ENCODE results near the gene COA8. TPM values are rescaled to one million over a fixed set of nuclear protein-coding genes. Genes with fewer than 3 reads are reported as not detected.

The COA8 gene
- polyA plus RNA-seq, 3 donors: 13.2 to 58.1 (median 52.3) TPM

GRCh38 chr14:103634156-103634555, 71.4 kb downstream of the COA8 start:
- peaks cover 3 to 19% of the 10 kb centered on the region in 2 donors for H3K36me3 ChIP-seq (replicated peaks in 1 of 2; ENCODE audit: control insufficient read depth in 1 of 2, insufficient read depth in 2 of 2, low read length in 2 of 2)
- TF ChIP-seq CTCF (IDR thresholded peaks at IDR 0.05): no peak
- intact Hi-C loops (cut with micrococcal nuclease): no loop called here
- no peaks in the 10 kb centered on the region for H3K27me3 Mint-ChIP-seq (ENCODE audit: low read depth in 3 of 3)
- peaks cover 10 to 14% of the 10 kb centered on the region in 2 donors for H3K4me1 ChIP-seq (ENCODE audit: control insufficient read depth in 1 of 2, insufficient read depth in 2 of 2, low read length in 2 of 2)
- no peaks in the 10 kb centered on the region for H3K9me3 ChIP-seq (replicated peaks in 1 of 2; ENCODE audit: control insufficient read depth in 1 of 2, insufficient read depth in 1 of 2, low read length in 2 of 2)
- peaks cover 18 to 52% of the 10 kb centered on the region in 2 donors for H3K36me3 Mint-ChIP-seq
- H3K27me3 ChIP-seq (ENCODE audit: control insufficient read depth in 2 of 2, insufficient read depth in 2 of 2, low read length in 2 of 2): no peaks in the 10 kb centered on the region
- H3K27ac ChIP-seq (ENCODE audit: low read depth in 1 of 2, low read length in 2 of 2): no peak overlapping the region
- H3K9ac ChIP-seq (ENCODE audit: insufficient read depth, low read length, poor library complexity, severe bottlenecking): no peak overlapping the region
- H3K4me3 Mint-ChIP-seq: no peak overlapping the region
- H3K4me2 ChIP-seq (replicated peaks; ENCODE audit: extremely low read depth, low read length, poor library complexity, severe bottlenecking): no peak overlapping the region
- peaks cover 99% of the 10 kb centered on the region for H3K79me2 ChIP-seq (ENCODE audit: insufficient read depth, low read length)
- H3K4me1 Mint-ChIP-seq: peaks cover 44% of the 10 kb centered on the region
- 100% methylated on average over 1 of the region's 4 CpGs for WGBS (ENCODE audit: insufficient coverage)
- DNase-seq: no peak
- H3K27ac Mint-ChIP-seq: peak overlapping the region in 3 of 7 donors; percentile 15 to 78 (median 23)
- peaks cover 91% of the 10 kb centered on the region for H4K20me1 ChIP-seq (ENCODE audit: insufficient read depth, low read length)
- H3K9me3 Mint-ChIP-seq: no peaks in the 10 kb centered on the region
- no peak overlapping the region for H2AFZ ChIP-seq (ENCODE audit: insufficient read depth, low read depth, low read length, poor library complexity, severe bottlenecking)
- no peak overlapping the region for H3K4me3 ChIP-seq (replicated peaks in 1 of 3; ENCODE audit: low read depth in 2 of 3, low read length in 3 of 3)

- Histone ChIP-seq H3K4me2 (replicated peaks; ENCODE audit: extremely low read depth, low read length, poor library complexity, severe bottlenecking) (no peak overlapping the region), H3K27ac (ENCODE audit: low read depth in 1 of 2, low read length in 2 of 2) (no peak overlapping the region), H3K79me2 (ENCODE audit: insufficient read depth, low read length) (peaks cover 99% of the 10 kb centered on the region), H3K36me3 (replicated peaks in 1 of 2; ENCODE audit: control insufficient read depth in 1 of 2, insufficient read depth in 2 of 2, low read length in 2 of 2) (peaks cover 3 to 19% of the 10 kb centered on the region in 2 donors), H3K4me3 (replicated peaks in 1 of 3; ENCODE audit: low read depth in 2 of 3, low read length in 3 of 3) (no peak overlapping the region), H3K27me3 (ENCODE audit: control insufficient read depth in 2 of 2, insufficient read depth in 2 of 2, low read length in 2 of 2) (no peaks in the 10 kb centered on the region), H3K9ac (ENCODE audit: insufficient read depth, low read length, poor library complexity, severe bottlenecking) (no peak overlapping the region), H2AFZ (ENCODE audit: insufficient read depth, low read depth, low read length, poor library complexity, severe bottlenecking) (no peak overlapping the region), H4K20me1 (ENCODE audit: insufficient read depth, low read length) (peaks cover 98% of the 10 kb centered on the region), H3K9me3 (replicated peaks in 1 of 2; ENCODE audit: control insufficient read depth in 1 of 2, insufficient read depth in 1 of 2, low read length in 2 of 2) (no peaks in the 10 kb centered on the region), H3K4me1 (ENCODE audit: control insufficient read depth in 1 of 2, insufficient read depth in 2 of 2, low read length in 2 of 2) (no peaks in the 10 kb centered on the region)
- intact Hi-C loops (cut with micrococcal nuclease): no loop called here
- DNase-seq: no peak
- peaks cover 24% of the 10 kb centered on the region for H3K4me1 Mint-ChIP-seq
- no peaks in the 10 kb centered on the region for H3K27me3 Mint-ChIP-seq (ENCODE audit: low read depth in 3 of 3)
- TF ChIP-seq CTCF (IDR thresholded peaks at IDR 0.05): no peak
- H3K36me3 Mint-ChIP-seq: peaks cover 14 to 37% of the 10 kb centered on the region in 2 donors
- H3K4me3 Mint-ChIP-seq: no peak overlapping the region
- H3K27ac Mint-ChIP-seq: peak overlapping the region in 4 of 7 donors; percentile 13 to 70 (median 38)
- WGBS (ENCODE audit: insufficient coverage): 100% methylated on average over 3 of the region's 3 CpGs
- no peaks in the 10 kb centered on the region for H3K9me3 Mint-ChIP-seq
Observed at GRCh38 chr14:103638594-103638993, 75.8 kb downstream of the COA8 start.

Small RNA genes lying within 50 kb of the gene (small RNA-seq; reads per million reads assigned to genes)
- gene RNU4-68P (ENCODE audit: insufficient read length, low read depth) (not detected), gene RNU7-160P (ENCODE audit: insufficient read length, low read depth) (not detected)

Other genes starting within 250 kb of the COA8 start
- 100 to 1,000 TPM; 162 to 191 (median 163) TPM for gene EIF5, start 228.7 kb upstream of the COA8 start, polyA plus RNA-seq
- gene MARK3, start 177.5 kb upstream of the COA8 start, polyA plus RNA-seq: 100 to 1,000 TPM in 1 of 3 donors, 10 to 100 TPM in 2; 29.3 to 163 (median 44.7) TPM
- 10 to 100 TPM in 1 of 3 donors, 1 to 10 TPM in 1, under 1 TPM in 1; 0.76 to 12.5 (median 2.7) TPM for gene CKB, start 40.1 kb upstream of the COA8 start, polyA plus RNA-seq
- gene TRMT61A, start 33.8 kb upstream of the COA8 start, polyA plus RNA-seq: 1 to 10 TPM; 2.7 to 7.1 (median 3.4) TPM
- 10 to 100 TPM in 2 of 3 donors, 1 to 10 TPM in 1; 4.7 to 33.1 (median 30.1) TPM for gene BAG5, start 303 bp upstream of the COA8 start, polyA plus RNA-seq
- 100 to 1,000 TPM in 1 of 3 donors, 10 to 100 TPM in 2; 41.5 to 108 (median 46.6) TPM for gene KLC1, start 66.3 kb downstream of the COA8 start, polyA plus RNA-seq
- 1 to 10 TPM in 2 of 3 donors, under 1 TPM in 1; 0.66 to 8.1 (median 2.0) TPM for gene XRCC3, start 152.5 kb downstream of the COA8 start, polyA plus RNA-seq
- gene ZFYVE21, start 152.8 kb downstream of the COA8 start, polyA plus RNA-seq: 10 to 100 TPM; 22.1 to 36.5 (median 33.1) TPM